BLaER1 (cell line): ENCODE data around the gene SPRED2.

Source experiments
- H3K27ac ChIP-seq: shearing (Covaris generic); formaldehyde crosslinking; 2 replicates; pipeline ENCODE4 v1.8.1; 2022
- H3K27me3 ChIP-seq: shearing (Covaris generic); formaldehyde crosslinking; 2 replicates; pipeline ENCODE4 v1.8.1; 2022
- H3K36me3 ChIP-seq: shearing (Covaris generic); formaldehyde crosslinking; 2 replicates; pipeline ENCODE4 v1.8.1; 2022
- H3K4me1 ChIP-seq: shearing (Covaris generic); formaldehyde crosslinking; 2 replicates; pipeline ENCODE4 v1.8.1; 2022
- H3K4me2 ChIP-seq: shearing (Covaris generic); formaldehyde crosslinking; 2 replicates; pipeline ENCODE4 v1.8.1; 2022
- H3K4me3 ChIP-seq: shearing (Covaris generic); formaldehyde crosslinking; 2 replicates; pipeline ENCODE4 v1.8.1; 2022
- H3K9ac ChIP-seq: shearing (Covaris generic); formaldehyde crosslinking; 2 replicates; pipeline ENCODE4 v1.8.1; 2022
- H3K9me3 ChIP-seq: shearing (Covaris generic); formaldehyde crosslinking; 2 replicates; pipeline ENCODE4 v1.8.1; 2022
- H4K20me1 ChIP-seq: shearing (Covaris generic); formaldehyde crosslinking; 2 replicates; pipeline ENCODE4 v1.8.1; 2022
- Cebpa-rat ChIP-seq: shearing (Covaris generic); IDR thresholded peaks from 2 replicates; pipeline ENCODE4 v1.8.1; 2022

SPRED2 gene

DNA sequence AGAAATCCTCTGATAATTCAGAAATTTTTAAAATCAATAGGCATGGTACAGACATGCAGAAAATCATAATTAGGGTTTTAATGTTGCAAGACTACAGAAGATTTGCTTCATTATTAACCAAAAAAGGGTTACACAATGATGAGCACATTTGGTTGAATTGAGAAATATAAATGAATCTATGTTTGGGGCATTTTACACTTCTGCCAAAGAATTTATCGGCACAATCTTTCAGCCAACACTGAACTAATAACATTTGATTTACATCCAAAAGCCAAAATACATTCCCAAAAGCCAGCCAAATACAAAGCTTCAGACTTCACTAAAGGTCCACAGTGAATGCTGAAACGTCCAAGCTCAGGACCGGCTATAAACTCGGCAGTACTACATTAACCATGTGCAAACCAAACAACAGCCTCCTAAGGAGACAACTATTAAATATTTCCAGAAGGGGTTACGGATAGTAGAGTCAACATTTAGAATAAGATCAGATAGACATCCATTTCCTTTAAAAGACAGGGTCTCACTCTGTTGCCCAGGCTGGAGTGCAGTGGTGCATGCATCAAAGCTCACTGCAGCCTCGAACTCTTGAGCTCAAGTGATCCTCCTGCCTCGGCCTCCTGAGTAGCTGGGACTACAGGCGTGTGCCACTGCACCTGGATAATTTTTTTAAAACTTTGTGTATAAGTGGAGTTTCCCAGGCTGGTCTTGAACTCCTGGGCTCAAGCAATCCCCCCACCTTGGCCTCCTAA is 29.4 kb downstream of the SPRED2 start:
- Histone ChIP-seq H3K9me3 (peaks cover 15% of the 10 kb centered on the region), H3K4me1 (peaks cover 19% of the 10 kb centered on the region), H3K4me3 (no peak overlapping the region), H4K20me1 (peaks cover 67% of the 10 kb centered on the region), H3K9ac (no peak overlapping the region), H3K27ac (no peak overlapping the region), H3K4me2 (no peak overlapping the region), H3K36me3 (0 out of 2 replicates have a peak, but pooled peaks cover 9% of the 10 kb centered on the region), H3K27me3 (no peaks in the 10 kb centered on the region)
- TF ChIP-seq Cebpa-rat, result no peak

DNA sequence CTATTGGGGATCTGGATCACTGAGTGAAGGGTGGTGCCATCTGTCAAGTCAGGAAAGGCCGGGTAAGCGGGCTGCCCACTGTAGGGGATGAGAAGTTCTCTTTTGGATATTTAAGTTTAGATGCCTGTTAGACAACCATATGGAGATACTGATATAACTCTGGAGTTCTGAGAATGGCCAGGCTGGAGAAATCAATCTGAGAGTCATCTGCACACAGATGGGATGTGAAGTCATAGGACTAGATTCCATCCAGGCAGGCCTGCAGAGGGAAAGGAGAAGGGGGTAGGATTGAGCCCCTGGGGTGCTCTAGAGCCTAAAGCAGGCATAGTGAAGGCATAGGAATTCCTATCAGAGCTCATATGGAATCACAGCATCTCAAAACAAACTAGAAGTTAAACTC is 30.1 kb downstream of the SPRED2 start:
- H3K4me2 ChIP-seq, result no peak overlapping the region
- TF ChIP-seq Cebpa-rat, result no peak
- no peaks in the 10 kb centered on the region for H3K27me3 ChIP-seq
- H4K20me1 ChIP-seq, result peaks cover 63% of the 10 kb centered on the region
- no peak overlapping the region for H3K27ac ChIP-seq
- 0 out of 2 replicates have a peak, but pooled peaks cover 9% of the 10 kb centered on the region for H3K36me3 ChIP-seq
- no peak overlapping the region for H3K9ac ChIP-seq
- no peak overlapping the region for H3K4me3 ChIP-seq
- peaks cover 14% of the 10 kb centered on the region for H3K4me1 ChIP-seq
- peaks cover 15% of the 10 kb centered on the region for H3K9me3 ChIP-seq

DNA sequence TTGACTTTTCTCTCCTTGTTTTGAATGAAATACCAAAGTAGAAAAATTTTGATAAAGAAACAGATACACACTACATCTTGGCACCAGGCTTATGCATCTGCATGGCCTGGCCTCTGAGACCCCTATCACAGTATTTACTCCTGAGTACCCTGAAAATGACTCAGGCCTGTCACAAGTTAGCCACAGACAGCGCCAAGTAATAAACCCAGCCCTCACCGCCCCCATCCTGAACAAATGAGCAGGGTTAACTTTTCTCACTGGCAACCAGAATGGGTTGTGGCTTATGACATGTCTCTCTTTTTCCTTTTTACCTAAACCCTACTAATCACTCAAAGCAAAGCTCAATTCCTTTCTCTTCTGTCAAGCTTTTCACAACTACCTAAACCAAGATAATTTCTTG is 35.3 kb downstream of the SPRED2 start:
- Histone ChIP-seq H3K9ac (no peak overlapping the region), H3K36me3 (peaks cover 8% of the 10 kb centered on the region; the same call in 1 of the 2 replicates), H3K4me1 (0 out of 2 replicates have a peak, but pooled peaks cover 9% of the 10 kb centered on the region), H4K20me1 (peaks cover 63% of the 10 kb centered on the region), H3K27ac (no peak overlapping the region), H3K4me2 (no peak overlapping the region), H3K4me3 (no peak overlapping the region), H3K27me3 (no peaks in the 10 kb centered on the region), H3K9me3 (peaks cover 15% of the 10 kb centered on the region)
- no peak for TF ChIP-seq Cebpa-rat

DNA sequence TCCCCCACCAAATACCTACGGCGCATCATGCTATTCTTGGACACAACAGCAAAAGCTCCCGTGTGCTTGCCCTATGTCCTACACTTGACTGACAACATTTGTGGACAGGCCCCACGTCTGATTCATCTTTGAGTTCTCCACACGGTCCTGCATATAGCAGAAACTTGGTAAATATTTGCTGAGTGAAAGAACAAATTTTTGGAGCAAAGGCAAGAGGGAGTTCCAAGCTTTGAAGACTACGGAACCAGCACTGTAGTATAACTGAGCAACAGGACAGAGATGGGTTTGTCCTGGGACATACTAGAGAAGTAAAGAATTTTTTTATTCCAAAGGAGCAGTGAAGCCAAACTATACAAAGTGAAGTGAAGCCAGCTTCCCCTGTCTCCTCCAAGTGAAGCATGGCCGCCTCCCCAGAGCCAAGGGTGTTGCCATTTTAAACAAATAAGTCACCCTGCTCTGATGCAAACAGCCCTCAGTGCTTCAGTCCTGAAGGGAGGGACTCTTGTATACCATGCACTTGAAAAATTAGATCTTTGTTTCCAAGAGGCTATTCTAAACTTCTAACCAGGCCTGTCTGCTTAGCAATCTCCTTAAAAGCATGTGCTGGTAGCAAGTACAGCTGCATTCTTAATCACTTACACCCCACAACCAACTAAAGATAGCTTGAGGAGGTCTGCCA is 35.9 kb downstream of the SPRED2 start:
- Histone ChIP-seq H3K4me2 (no peak overlapping the region), H3K36me3 (peaks cover 8% of the 10 kb centered on the region; the same call in 1 of the 2 replicates), H4K20me1 (peaks cover 64% of the 10 kb centered on the region), H3K27ac (no peak overlapping the region), H3K27me3 (no peaks in the 10 kb centered on the region), H3K9me3 (peaks cover 15% of the 10 kb centered on the region), H3K9ac (no peak overlapping the region), H3K4me1 (0 out of 2 replicates have a peak, but pooled peaks cover 9% of the 10 kb centered on the region), H3K4me3 (no peak overlapping the region)
- no peak for TF ChIP-seq Cebpa-rat

DNA sequence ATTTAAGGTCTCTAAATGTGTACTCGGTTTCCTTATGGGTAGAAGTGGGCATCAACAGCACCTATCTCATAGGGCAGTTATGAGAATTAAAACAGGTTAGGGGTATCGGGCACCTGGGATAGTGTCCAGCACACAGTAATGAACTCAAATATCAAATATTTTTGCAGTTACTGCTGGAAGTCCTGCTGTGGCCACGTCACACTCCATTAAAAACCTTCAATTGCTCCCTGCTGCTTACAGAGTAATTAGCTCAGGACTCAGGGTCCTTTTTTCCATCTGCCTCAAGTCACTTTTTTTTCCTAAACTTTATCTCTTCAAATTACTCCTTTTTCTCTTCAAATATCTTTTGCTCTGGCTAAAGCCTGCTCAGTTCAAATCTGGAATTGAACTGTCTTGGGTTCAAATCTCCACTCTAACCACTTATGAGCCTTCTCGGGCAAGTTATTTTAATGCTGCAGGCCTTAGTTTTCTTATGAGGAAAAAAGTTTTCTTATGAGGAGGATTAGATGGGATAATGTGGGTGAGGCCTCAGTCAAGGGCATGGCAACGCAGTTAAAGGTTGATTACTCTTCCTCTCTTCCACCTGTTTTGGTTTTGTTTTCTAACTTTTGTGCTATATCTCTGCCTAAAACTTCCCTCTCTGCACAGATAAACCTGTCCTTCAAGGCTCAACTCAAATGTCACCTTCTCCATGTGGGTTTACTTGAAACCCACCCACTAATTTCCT is 36.6 kb downstream of the SPRED2 start:
- Histone ChIP-seq H4K20me1 (peaks cover 71% of the 10 kb centered on the region), H3K4me1 (peaks cover 14% of the 10 kb centered on the region; the same call in 1 of the 2 replicates), H3K4me3 (no peak overlapping the region)

DNA sequence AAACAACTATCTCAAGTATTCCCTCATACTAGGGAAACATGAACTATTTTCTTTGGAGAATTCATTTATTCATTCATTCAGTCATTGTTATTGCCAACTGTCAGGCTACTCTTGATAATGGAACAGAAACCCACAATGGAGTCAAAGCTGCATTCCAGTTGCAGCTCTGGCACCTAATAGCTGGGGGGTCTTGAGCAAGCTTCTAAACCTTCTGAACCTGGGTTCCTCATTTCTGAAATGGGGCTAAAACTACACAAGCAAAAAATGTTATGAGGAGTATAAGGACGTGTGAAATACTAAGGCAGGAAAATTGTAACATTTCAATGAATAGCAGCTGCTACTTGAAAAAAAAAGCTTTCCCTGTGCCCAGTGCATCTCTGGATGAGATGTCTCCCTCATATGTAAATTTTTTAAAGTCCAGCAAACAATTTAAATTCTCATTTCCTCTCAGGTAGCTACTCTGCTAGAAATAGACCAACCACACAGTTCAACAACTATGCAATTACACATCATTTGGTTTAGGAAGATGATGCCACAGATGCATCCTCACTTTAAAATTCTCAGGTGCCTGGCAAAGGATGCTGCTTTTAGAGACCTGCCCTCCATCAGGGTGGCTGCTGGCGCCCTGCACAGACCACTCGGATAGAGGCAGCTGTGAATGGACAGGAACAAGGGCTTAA is 38.5 kb downstream of the SPRED2 start:
- Histone ChIP-seq H3K27ac (no peak overlapping the region), H3K27me3 (no peaks in the 10 kb centered on the region), H3K4me3 (no peak overlapping the region), H3K9me3 (peaks cover 10% of the 10 kb centered on the region), H3K9ac (no peak overlapping the region), H3K36me3 (peaks cover 7% of the 10 kb centered on the region; the same call in 1 of the 2 replicates), H4K20me1 (peaks cover 86% of the 10 kb centered on the region), H3K4me2 (no peak overlapping the region), H3K4me1 (peaks cover 31% of the 10 kb centered on the region)
- no peak for TF ChIP-seq Cebpa-rat

More for the DNA sequence above, 36.6 kb downstream of the SPRED2 start:
- Histone ChIP-seq H3K27me3 (no peaks in the 10 kb centered on the region), H3K27ac (no peak overlapping the region), H3K4me2 (no peak overlapping the region), H3K9ac (no peak overlapping the region), H3K9me3 (peaks cover 15% of the 10 kb centered on the region), H3K36me3 (peaks cover 8% of the 10 kb centered on the region; the same call in 1 of the 2 replicates)
- TF ChIP-seq Cebpa-rat, result no peak

DNA sequence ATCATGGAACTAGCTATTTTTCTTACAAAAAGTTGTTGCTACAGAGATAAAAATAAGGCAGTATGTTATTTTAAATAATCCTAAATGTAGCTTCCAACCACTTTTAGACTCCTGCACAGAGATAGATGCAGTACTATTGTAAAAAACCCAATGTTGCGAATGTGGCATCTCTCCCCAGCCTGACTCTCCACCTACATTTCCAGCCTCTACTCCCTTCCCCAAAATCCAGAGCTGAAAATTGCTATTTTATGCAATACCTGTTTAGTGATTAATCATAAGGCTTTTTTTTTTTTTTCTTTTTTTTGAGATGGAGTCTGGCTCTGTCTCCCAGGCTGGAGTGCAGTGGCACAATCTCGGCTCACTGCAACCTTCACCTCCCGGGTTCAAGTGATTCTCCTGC is 39.4 kb downstream of the SPRED2 start:
- 0 out of 2 replicates have a peak, but pooled peaks cover 1% of the 10 kb centered on the region for H3K9me3 ChIP-seq
- H3K4me1 ChIP-seq, result peaks cover 38% of the 10 kb centered on the region
- H4K20me1 ChIP-seq, result peaks cover 94% of the 10 kb centered on the region
- peaks cover 4% of the 10 kb centered on the region; the same call in 1 of the 2 replicates for H3K36me3 ChIP-seq
- no peak overlapping the region for H3K4me2 ChIP-seq
- no peak overlapping the region for H3K27ac ChIP-seq
- H3K27me3 ChIP-seq, result no peaks in the 10 kb centered on the region
- TF ChIP-seq Cebpa-rat, result no peak
- H3K4me3 ChIP-seq, result no peak overlapping the region
- H3K9ac ChIP-seq, result no peak overlapping the region

DNA sequence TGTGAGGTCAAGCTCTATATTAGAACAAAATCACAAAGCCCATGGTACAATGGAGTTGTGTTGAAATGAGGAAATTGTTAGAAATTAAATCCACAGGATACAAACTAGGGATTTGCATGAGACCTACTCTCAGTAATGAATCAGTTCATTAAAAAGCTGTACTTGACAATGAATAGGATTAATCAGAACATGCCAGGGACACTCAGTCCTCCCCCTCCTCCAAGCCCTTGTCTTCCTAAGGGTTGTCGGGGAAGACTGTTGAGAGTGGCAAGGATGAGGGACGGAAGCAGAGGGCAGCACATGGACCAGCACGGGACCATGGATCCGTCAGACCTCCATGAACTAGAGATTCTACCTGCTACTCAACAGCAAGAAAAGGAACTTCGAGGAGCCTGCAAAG is 39.8 kb downstream of the SPRED2 start:
- Histone ChIP-seq H3K27me3 (no peaks in the 10 kb centered on the region), H3K9ac (no peak overlapping the region), H3K36me3 (peaks cover 4% of the 10 kb centered on the region; the same call in 1 of the 2 replicates), H3K4me2 (no peak overlapping the region), H3K27ac (no peak overlapping the region), H3K4me1 (peaks cover 38% of the 10 kb centered on the region), H4K20me1 (peaks cover 98% of the 10 kb centered on the region), H3K4me3 (no peak overlapping the region), H3K9me3 (no peaks in the 10 kb centered on the region)
- no peak for TF ChIP-seq Cebpa-rat

DNA sequence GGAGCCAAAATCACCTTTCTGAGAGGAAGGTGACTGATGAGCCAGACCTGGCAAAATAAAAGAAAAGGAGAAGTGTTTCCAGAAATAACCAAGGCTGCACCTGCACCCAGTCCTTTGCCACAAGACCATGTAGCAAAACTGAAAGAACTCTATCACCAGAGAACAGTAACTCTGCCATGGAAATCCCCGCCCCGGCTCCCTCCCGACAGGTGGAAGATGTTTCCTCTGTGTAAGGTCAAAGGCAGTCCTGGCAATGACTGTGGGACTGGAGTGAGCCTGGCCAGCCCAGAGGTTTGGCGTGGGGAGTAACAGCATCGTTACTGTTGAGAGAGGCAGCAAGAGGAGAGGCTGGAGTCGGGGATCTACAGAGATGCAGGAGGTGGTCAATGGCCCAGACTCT is 42.3 kb downstream of the SPRED2 start:
- no peak overlapping the region for H3K27ac ChIP-seq
- H3K36me3 ChIP-seq, result peaks cover 3% of the 10 kb centered on the region; the same call in 1 of the 2 replicates
- H3K9ac ChIP-seq, result 0 out of 2 replicates have a peak overlapping the region, but pooled peaks have one; percentile 4
- H3K4me3 ChIP-seq, result no peak overlapping the region
- peak overlapping the region; percentile 70 for H3K4me2 ChIP-seq
- H3K4me1 ChIP-seq, result peaks cover 42% of the 10 kb centered on the region
- no peaks in the 10 kb centered on the region for H3K9me3 ChIP-seq
- peaks cover 96% of the 10 kb centered on the region for H4K20me1 ChIP-seq
- no peak for TF ChIP-seq Cebpa-rat
- no peaks in the 10 kb centered on the region for H3K27me3 ChIP-seq
